HepG2 (cell line): ENCODE measurements around the gene C22orf15. TPM values are rescaled to one million over a fixed set of nuclear protein-coding genes. Genes with fewer than 3 reads are reported as not detected.
A peak's percentile ranks its signal among the peaks of the same experiment; 100 is the strongest.

Experiments used
- ARNT ChIP-seq: fragments of 450-650 bp; IDR thresholded peaks from 2 replicates; pipeline ENCODE4 v1.6.1; 2017
- ARNT2 ChIP-seq: sonication (generic); formaldehyde crosslinking; IDR thresholded peaks from 2 replicates; pipeline ENCODE4 v1.8.0; 2022; ENCODE audit warnings: mild to moderate bottlenecking, low read depth, missing genetic modification reagents, moderate library complexity
- CEBPB ChIP-seq: IDR thresholded peaks from 2 replicates; pipeline ENCODE4 v1.6.1; 2011; ENCODE audit warnings: low read depth, low read length, improper control_type of control experiment, borderline replicate concordance
- CHD2 ChIP-seq: IDR thresholded peaks from 2 replicates; pipeline ENCODE4 v1.6.1; 2011; ENCODE audit warnings: low read depth, low read length, improper control_type of control experiment
- DNMT3B ChIP-seq: conservative IDR thresholded peaks from 2 replicates; pipeline ENCODE4 v1.6.1; 2016; ENCODE audit warnings: missing biosample characterization, control low read depth
- EED ChIP-seq: sonication (generic); formaldehyde crosslinking; IDR thresholded peaks from 2 replicates; pipeline ENCODE4 v1.5.0; 2020; ENCODE audit warnings: mild to moderate bottlenecking, missing genetic modification reagents
- ELF4 ChIP-seq: sonication (generic); formaldehyde crosslinking; IDR thresholded peaks from 2 replicates; pipeline ENCODE4 v1.5.0; 2020; ENCODE audit warnings: missing genetic modification reagents, mild to moderate bottlenecking, moderate library complexity, borderline replicate concordance
- HOXA5 ChIP-seq: sonication (generic); formaldehyde crosslinking; IDR thresholded peaks from 2 replicates; pipeline ENCODE4 v1.4.0; 2020; ENCODE audit warnings: missing genetic modification reagents
- IRX3 ChIP-seq: sonication (generic); formaldehyde crosslinking; IDR thresholded peaks from 2 replicates; pipeline ENCODE4 v1.8.1; 2023; ENCODE audit warnings: mild to moderate bottlenecking, low read depth, missing genetic modification reagents, borderline replicate concordance
- KDM4B ChIP-seq: sonication (generic); formaldehyde crosslinking; IDR thresholded peaks from 2 replicates; pipeline ENCODE4 v1.4.0; 2020; ENCODE audit warnings: missing genetic modification reagents
- MED8 ChIP-seq: sonication (generic); formaldehyde crosslinking; IDR thresholded peaks from 2 replicates; pipeline ENCODE4 v1.8.1; 2023; ENCODE audit warnings: mild to moderate bottlenecking, missing genetic modification reagents; ENCODE audit not compliant: insufficient replicate concordance
- MXD4 ChIP-seq: IDR thresholded peaks from 2 replicates; pipeline ENCODE4 v1.6.1; 2016; ENCODE audit warnings: mild to moderate bottlenecking, missing biosample characterization, missing genetic modification reagents
- PRMT3 ChIP-seq: sonication (generic); formaldehyde crosslinking; IDR thresholded peaks from 2 replicates; pipeline ENCODE4 v1.8.1; 2022; ENCODE audit warnings: low read depth, mild to moderate bottlenecking, moderate library complexity, missing genetic modification reagents, borderline replicate concordance
- RBM22 ChIP-seq: fragments of 200-400 bp; formaldehyde crosslinking; optimal IDR thresholded peaks from 2 replicates; pipeline ENCODE3; 2017; ENCODE audit warnings: mild to moderate bottlenecking, low read length, moderate library complexity
- SOX5 ChIP-seq: IDR thresholded peaks from 2 replicates; pipeline ENCODE4 v1.6.1; 2016; ENCODE audit warnings: borderline replicate concordance
- U2AF1 ChIP-seq: fragments of 200-400 bp; formaldehyde crosslinking; optimal IDR thresholded peaks from 2 replicates; pipeline ENCODE3; 2017; ENCODE audit warnings: mild to moderate bottlenecking, low read depth, low read length
- ZNF121 ChIP-seq: sonication (generic); formaldehyde crosslinking; IDR thresholded peaks from 2 replicates; pipeline ENCODE4 v1.5.0; 2020; ENCODE audit warnings: mild to moderate bottlenecking, missing genetic modification reagents
- ZNF432 ChIP-seq: sonication (generic); formaldehyde crosslinking; IDR thresholded peaks from 2 replicates; pipeline ENCODE4 v1.5.0; 2020; ENCODE audit warnings: missing genetic modification reagents, mild to moderate bottlenecking, borderline replicate concordance
- ZNF484 ChIP-seq: sonication (generic); formaldehyde crosslinking; IDR thresholded peaks from 2 replicates; pipeline ENCODE4 v1.5.1; 2020; ENCODE audit warnings: mild to moderate bottlenecking, low read depth, missing genetic modification reagents, borderline replicate concordance
- ZNF788 ChIP-seq: sonication (generic); formaldehyde crosslinking; IDR thresholded peaks from 2 replicates; pipeline ENCODE4 v1.5.0; 2020; ENCODE audit warnings: mild to moderate bottlenecking, missing genetic modification reagents, borderline replicate concordance
- polyA plus RNA-seq, 8 experiments: library from polyadenylated mRNA; depleted of rRNA in 3 of 8; stranded (reverse) in 7 of 8; unstranded in 1 of 8; fragments of >200 nt; fragmentation: Illumina TruSeq in 4 of 8; extraction: Trizol in 4 of 8; gene quantifications; 2 replicates each; pipeline versions ENCODE4 v1.2.1 to v1.2.3, GENCODE V29; 2011 to 2016; ENCODE audit warnings: low read depth in 4 of 8, missing spikeins in 1 of 8, mixed read lengths in 1 of 8; ENCODE audit not compliant: insufficient read depth in 1 of 8
- total RNA-seq, 5 experiments: library from RNA; depleted of rRNA; stranded (reverse); fragments of >200 nt; fragmentation: Illumina TruSeq; extraction: Trizol; gene quantifications; 2 replicates each; pipeline ENCODE4 v1.2.3, GENCODE V29; 2016; ENCODE audit warnings: low read depth in 1 of 5
- TF ChIP-seq, protein P1 (sequence below): IDR thresholded peaks from 2 replicates; pipeline ENCODE4 v1.4.0; 2020; ENCODE audit warnings: mild to moderate bottlenecking, missing genetic modification reagents
- TF ChIP-seq, protein P2 (sequence below): sonication (generic); formaldehyde crosslinking; IDR thresholded peaks from 2 replicates; pipeline ENCODE4 v1.8.1; 2022; ENCODE audit warnings: mild to moderate bottlenecking, missing genetic modification reagents
- TF ChIP-seq, protein P3 (sequence below): sonication (generic); formaldehyde crosslinking; IDR thresholded peaks from 2 replicates; pipeline ENCODE4 v1.8.0; 2022; ENCODE audit warnings: missing genetic modification reagents, low read depth, mild to moderate bottlenecking, borderline replicate concordance
- TF ChIP-seq, protein P4 (sequence below): sonication (generic); formaldehyde crosslinking; IDR thresholded peaks from 2 replicates; pipeline ENCODE4 v1.5.0; 2020; ENCODE audit warnings: mild to moderate bottlenecking, low read depth, missing genetic modification reagents, borderline replicate concordance

Gene C22orf15
- total and polyA plus RNA-seq, 2 of the 13 experiments (the other 11 are each of a cell fraction or from before 2014, with no cell fraction given), result not detected

DNA sequence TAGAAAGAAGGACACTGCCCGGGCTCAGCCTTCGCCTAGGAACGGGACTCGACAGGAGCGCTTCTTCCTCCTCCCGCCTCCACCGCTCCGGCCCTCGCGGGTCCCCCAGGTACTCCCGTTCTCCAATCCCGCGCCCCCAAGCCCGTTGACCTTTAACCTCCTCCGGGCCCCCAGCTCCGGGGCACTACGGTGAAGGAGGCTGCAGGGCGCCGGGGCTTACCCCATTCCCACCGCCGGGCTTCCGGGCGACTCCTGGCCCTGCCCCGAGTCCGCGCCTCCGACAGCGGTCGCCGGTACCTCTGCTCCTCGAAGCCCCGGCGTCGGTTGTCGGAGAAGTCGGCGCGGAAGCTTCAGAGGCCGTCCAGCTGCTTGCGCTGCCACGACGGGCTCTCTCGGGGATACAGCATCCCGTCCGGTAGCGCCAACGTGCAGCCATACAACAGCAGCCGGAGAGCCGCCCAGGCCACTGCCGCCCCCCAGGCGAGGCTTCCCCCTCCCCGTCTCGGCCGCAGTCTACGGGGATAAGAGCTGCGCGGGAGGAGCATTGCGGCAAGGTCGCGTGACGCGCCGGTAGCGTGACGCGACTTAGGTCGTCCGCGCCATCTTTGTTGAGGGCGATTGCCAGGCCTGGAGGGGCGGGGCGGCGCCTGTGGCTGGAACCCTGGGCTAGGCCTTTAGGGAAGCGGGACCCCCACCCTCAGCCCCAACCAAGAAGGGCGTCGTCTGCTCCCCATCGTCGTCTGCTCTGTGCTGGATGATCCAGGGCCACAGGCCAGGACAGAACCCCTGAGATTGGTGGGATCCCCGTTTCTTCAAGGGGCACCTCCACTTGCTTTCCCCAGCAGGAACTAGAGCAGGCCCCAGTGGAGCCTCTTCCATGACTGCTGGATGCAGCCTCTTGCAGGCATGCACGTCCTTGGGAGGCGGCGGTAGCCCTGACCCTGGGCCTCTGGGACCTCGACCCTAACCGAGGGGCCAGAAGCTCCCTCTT is 45.7 kb upstream of the C22orf15 start (continued):
- TF ChIP-seq, protein P1, sequence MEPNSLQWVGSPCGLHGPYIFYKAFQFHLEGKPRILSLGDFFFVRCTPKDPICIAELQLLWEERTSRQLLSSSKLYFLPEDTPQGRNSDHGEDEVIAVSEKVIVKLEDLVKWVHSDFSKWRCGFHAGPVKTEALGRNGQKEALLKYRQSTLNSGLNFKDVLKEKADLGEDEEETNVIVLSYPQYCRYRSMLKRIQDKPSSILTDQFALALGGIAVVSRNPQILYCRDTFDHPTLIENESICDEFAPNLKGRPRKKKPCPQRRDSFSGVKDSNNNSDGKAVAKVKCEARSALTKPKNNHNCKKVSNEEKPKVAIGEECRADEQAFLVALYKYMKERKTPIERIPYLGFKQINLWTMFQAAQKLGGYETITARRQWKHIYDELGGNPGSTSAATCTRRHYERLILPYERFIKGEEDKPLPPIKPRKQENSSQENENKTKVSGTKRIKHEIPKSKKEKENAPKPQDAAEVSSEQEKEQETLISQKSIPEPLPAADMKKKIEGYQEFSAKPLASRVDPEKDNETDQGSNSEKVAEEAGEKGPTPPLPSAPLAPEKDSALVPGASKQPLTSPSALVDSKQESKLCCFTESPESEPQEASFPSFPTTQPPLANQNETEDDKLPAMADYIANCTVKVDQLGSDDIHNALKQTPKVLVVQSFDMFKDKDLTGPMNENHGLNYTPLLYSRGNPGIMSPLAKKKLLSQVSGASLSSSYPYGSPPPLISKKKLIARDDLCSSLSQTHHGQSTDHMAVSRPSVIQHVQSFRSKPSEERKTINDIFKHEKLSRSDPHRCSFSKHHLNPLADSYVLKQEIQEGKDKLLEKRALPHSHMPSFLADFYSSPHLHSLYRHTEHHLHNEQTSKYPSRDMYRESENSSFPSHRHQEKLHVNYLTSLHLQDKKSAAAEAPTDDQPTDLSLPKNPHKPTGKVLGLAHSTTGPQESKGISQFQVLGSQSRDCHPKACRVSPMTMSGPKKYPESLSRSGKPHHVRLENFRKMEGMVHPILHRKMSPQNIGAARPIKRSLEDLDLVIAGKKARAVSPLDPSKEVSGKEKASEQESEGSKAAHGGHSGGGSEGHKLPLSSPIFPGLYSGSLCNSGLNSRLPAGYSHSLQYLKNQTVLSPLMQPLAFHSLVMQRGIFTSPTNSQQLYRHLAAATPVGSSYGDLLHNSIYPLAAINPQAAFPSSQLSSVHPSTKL, result peak; percentile 47; the same call in 1 of the 2 replicates
- TF ChIP-seq, protein P2, sequence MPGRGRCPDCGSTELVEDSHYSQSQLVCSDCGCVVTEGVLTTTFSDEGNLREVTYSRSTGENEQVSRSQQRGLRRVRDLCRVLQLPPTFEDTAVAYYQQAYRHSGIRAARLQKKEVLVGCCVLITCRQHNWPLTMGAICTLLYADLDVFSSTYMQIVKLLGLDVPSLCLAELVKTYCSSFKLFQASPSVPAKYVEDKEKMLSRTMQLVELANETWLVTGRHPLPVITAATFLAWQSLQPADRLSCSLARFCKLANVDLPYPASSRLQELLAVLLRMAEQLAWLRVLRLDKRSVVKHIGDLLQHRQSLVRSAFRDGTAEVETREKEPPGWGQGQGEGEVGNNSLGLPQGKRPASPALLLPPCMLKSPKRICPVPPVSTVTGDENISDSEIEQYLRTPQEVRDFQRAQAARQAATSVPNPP (CRISPR knock-in tag), result 0 out of 2 replicates have a peak, but pooled peaks have one; percentile 49
- TF ChIP-seq RBM22, result no peak
- TF ChIP-seq ARNT, result no peak
- no peak for TF ChIP-seq CHD2
- TF ChIP-seq ZNF121, result no peak
- TF ChIP-seq EED (CRISPR knock-in tag), result no peak
- no peak for TF ChIP-seq ELF4 (CRISPR knock-in tag)
- TF ChIP-seq IRX3 (CRISPR knock-in tag), result peak; percentile 57; the same call in 1 of the 2 replicates
- TF ChIP-seq DNMT3B, result no peak
- peak; percentile 80 for TF ChIP-seq MED8 (CRISPR knock-in tag)
- TF ChIP-seq, protein P3, sequence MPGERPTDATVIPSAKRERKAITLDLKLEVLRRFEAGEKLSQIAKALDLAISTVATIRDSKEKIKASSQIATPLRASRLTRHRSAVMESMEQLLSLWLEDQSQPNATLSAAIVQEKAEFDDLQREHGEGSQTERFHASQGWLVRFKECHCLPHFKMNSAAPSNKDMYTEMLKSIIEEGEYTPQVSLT (CRISPR knock-in tag), result no peak
- no peak for TF ChIP-seq ZNF432 (CRISPR knock-in tag)
- TF ChIP-seq SOX5 (CRISPR knock-in tag), result no peak; the same call in 1 of the 2 replicates
- TF ChIP-seq ZNF788 (CRISPR knock-in tag), result peak; percentile 91
- TF ChIP-seq, protein P4, sequence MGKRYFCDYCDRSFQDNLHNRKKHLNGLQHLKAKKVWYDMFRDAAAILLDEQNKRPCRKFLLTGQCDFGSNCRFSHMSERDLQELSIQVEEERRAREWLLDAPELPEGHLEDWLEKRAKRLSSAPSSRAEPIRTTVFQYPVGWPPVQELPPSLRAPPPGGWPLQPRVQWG, result no peak
- TF ChIP-seq MXD4 (CRISPR knock-in tag), result no peak
- peak; percentile 37 for TF ChIP-seq U2AF1
- no peak; the same call in 1 of the 2 replicates for TF ChIP-seq KDM4B (CRISPR knock-in tag)
- peak; percentile 85; the same call in 1 of the 2 replicates for TF ChIP-seq HOXA5 (CRISPR knock-in tag)
- TF ChIP-seq ZNF484, result no peak
- TF ChIP-seq CEBPB, result no peak
- TF ChIP-seq PRMT3 (CRISPR knock-in tag), result no peak
- peak; percentile 80; the same call in 1 of the 2 replicates for TF ChIP-seq ARNT2 (CRISPR knock-in tag)
